ENCODE results near the gene THNSL1. TPM values are rescaled to one million over a fixed set of nuclear protein-coding genes. Genes with fewer than 3 reads are reported as not detected.

THNSL1 gene
- total and polyA plus RNA-seq, 9 of the 15 experiments (the other 6 are each of a cell fraction or from before 2014, with no cell fraction given): 4.5 to 8.6 (median 6.3) TPM

DNA sequence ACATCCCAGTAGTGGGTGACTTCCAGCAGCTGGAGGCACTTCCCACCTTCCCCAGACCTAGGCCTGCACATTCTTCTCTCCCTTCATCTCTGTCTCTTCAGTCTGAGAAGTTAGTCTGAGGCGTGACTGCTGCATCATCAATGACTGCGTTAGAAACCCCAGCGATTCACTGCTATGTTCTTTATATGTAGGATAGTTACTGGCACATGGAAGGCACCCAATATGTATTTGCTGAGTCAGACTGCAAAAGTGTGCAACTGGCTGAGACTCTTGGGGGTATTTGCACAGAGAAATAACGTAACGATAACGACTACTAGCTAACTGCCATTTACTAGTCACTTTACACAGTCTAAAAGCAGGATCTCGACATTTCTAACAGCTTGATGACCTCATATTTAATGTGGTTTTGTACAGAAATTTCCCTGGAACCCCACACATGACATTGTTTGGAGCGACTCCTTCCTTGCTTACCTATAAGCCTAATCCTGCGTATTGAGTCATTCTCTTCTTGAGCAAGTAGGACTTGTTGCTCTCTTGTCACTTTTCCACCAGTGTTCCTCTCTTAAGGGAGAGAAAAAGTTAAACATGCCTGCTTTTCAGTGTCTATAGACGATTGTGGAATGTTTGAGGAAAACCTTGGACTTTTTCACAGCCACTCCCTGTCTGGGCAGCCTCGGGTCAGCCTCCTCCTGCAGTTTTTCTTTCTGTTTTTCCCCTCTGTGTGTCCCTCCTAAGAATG is 45.5 kb downstream of the THNSL1 start (continued):
- TF ChIP-seq CREB1 (IDR thresholded peaks at IDR 0.05) (peak; percentile 37; the same call in 1 of the 2 replicates), CREB1 (CRISPR knock-in tag; IDR thresholded peaks at IDR 0.05) (no peak), HMBOX1 (IDR thresholded peaks at IDR 0.05) (peak; percentile 96)

- TF ChIP-seq FOXJ3 (CRISPR knock-in tag; IDR thresholded peaks at IDR 0.05) (no peak), CBFA2T2 (conservative IDR thresholded peaks at IDR 0.05) (no peak), ZC3H11A (IDR thresholded peaks at IDR 0.05; ENCODE audit: low read depth, low read length) (no peak), ZNF224 (CRISPR knock-in tag; IDR thresholded peaks at IDR 0.05) (no peak), C11orf30 (IDR thresholded peaks at IDR 0.05; ENCODE audit: low read depth) (no peak), CHCHD3 (CRISPR knock-in tag; IDR thresholded peaks at IDR 0.05) (no peak), ETV6 (IDR thresholded peaks at IDR 0.05; ENCODE audit: borderline replicate concordance in 1 of 2, low read depth in 2 of 2, low read length in 1 of 2) (no peak), ETV6 (CRISPR knock-in tag; IDR thresholded peaks at IDR 0.05; ENCODE audit: borderline replicate concordance) (no peak), ZNF3 (CRISPR knock-in tag; IDR thresholded peaks at IDR 0.05) (no peak), SREBF1 (IDR thresholded peaks at IDR 0.05; ENCODE audit: borderline replicate concordance, low read depth, low read length) (no peak), MAFF (IDR thresholded peaks at IDR 0.05; ENCODE audit: low read length) (no peak)
- WGBS (ENCODE audit: insufficient coverage, low coverage, missing lambda C conversion rate): 100% methylated on average over 1 of the region's 1 CpG
These were observed 46.7 kb downstream of the THNSL1 start for GRCh38 chr10:25063157-25063556.

More at GRCh38 chr10:25063157-25063556, 46.7 kb downstream of the THNSL1 start:
- Histone ChIP-seq H3K27me3 (ENCODE audit: control insufficient read depth in 2 of 2, insufficient read depth in 2 of 2, low read length in 2 of 2) (no peaks in the 10 kb centered on the region), H3K27ac (ENCODE audit: extremely low read depth, low read depth, low read length) (no peak overlapping the region), H3K4me1 (replicated peaks in 1 of 2; ENCODE audit: control insufficient read depth in 2 of 2, insufficient read depth in 2 of 2, low read length in 2 of 2) (peaks cover 20 to 42% of the 10 kb centered on the region in 2 experiments; a peak in 3 of 5 replicates), H3K9ac (ENCODE audit: insufficient read depth in 1 of 2, low read depth in 2 of 2, low read length in 2 of 2) (no peak overlapping the region), H3K9me3 (replicated peaks; ENCODE audit: control insufficient read depth, insufficient read depth, low read depth, low read length) (no peaks in the 10 kb centered on the region), H3K9me1 (ENCODE audit: control insufficient read depth, insufficient read depth, low read length) (no peaks in the 10 kb centered on the region), H3K36me3 (ENCODE audit: control insufficient read depth, insufficient read depth, low read length) (no peaks in the 10 kb centered on the region), H3K4me2 (ENCODE audit: insufficient read depth, low read length) (no peak overlapping the region), H3K4me3 (no peak overlapping the region), H4K20me1 (replicated peaks; ENCODE audit: control insufficient read depth, insufficient read depth, low read length) (no peaks in the 10 kb centered on the region), H2AFZ (ENCODE audit: low read depth, low read length) (no peak overlapping the region), H3K79me2 (ENCODE audit: control insufficient read depth, insufficient read depth, low read length) (no peaks in the 10 kb centered on the region)
- in situ Hi-C loops (cut with MboI): no loop called here
- CTCF ChIA-PET (ENCODE audit: low intra/inter-chr PET ratio): no interaction called here
- ATAC-seq (no peak), FAIRE-seq (no peak), DNase-seq (ENCODE audit: extremely low read depth in 1 of 4, low spot score in 3 of 4) (no peak)
- intact Hi-C loops (cut with micrococcal nuclease): no loop called here
- POLR2A ChIA-PET: no interaction called here
- BruUV-seq (replicated peaks): no TSS peak
